DND-41 (cell line): ENCODE data around the gene SS18L1.

Experiments used
- ATAC-seq: fragments of 200-7000 bp; cut with Tn5 transposase; 3 replicates; pipeline ENCODE4 v1.9.1; 2021; ENCODE audit warnings: low read depth; ENCODE audit not compliant: insufficient read depth
- DNase-seq: peaks from one replicate; pipeline ENCODE4 v3.0.0-alpha.2; 2020
- H2AFZ ChIP-seq: 2 replicates; pipeline ENCODE4 v1.6.0; 2012; ENCODE audit warnings: low read depth, low read length
- H3K27ac ChIP-seq: 2 replicates; pipeline ENCODE4 v1.5.1; 2012; ENCODE audit warnings: low read length, inconsistent platforms
- H3K27me3 ChIP-seq: fragments of 200-600 bp; sonication (generic); 2 replicates; pipeline ENCODE4 v1.6.0; 2012; ENCODE audit warnings: low read length, mild to moderate bottlenecking, inconsistent platforms; ENCODE audit not compliant: insufficient read depth, poor library complexity
- H3K36me3 ChIP-seq: 2 replicates; pipeline ENCODE4 v1.5.1; 2012; ENCODE audit warnings: low read length, inconsistent platforms; ENCODE audit not compliant: insufficient read depth
- H3K4me1 ChIP-seq: 2 replicates; pipeline ENCODE4 v1.5.1; 2012; ENCODE audit warnings: mild to moderate bottlenecking, low read length; ENCODE audit not compliant: insufficient read depth
- H3K4me2 ChIP-seq: 2 replicates; pipeline ENCODE4 v1.6.0; 2012; ENCODE audit warnings: mild to moderate bottlenecking, moderate library complexity, low read length, inconsistent platforms; ENCODE audit not compliant: insufficient read depth
- H3K4me3 ChIP-seq, 2 experiments: fragments of 200-600 bp in 1 of 2; shearing (Covaris generic) in 1 of 2; 2 replicates each; pipeline ENCODE4 v1.5.1; 2012 to 2016; ENCODE audit warnings: inconsistent platforms in 2 of 2, low read length in 2 of 2, mild to moderate bottlenecking in 2 of 2, low read depth in 1 of 2, moderate library complexity in 1 of 2
- H3K79me2 ChIP-seq: 2 replicates; pipeline ENCODE4 v1.6.0; 2012; ENCODE audit warnings: low read length, inconsistent platforms; ENCODE audit not compliant: insufficient read depth
- H3K9ac ChIP-seq: 2 replicates; pipeline ENCODE4 v1.6.0; 2012; ENCODE audit warnings: low read depth, mild to moderate bottlenecking, inconsistent platforms, low read length, moderate library complexity
- H3K9me3 ChIP-seq: 2 replicates; pipeline ENCODE4 v1.5.1; 2012; ENCODE audit warnings: low read length, moderate library complexity, mild to moderate bottlenecking, inconsistent platforms; ENCODE audit not compliant: insufficient read depth, severe bottlenecking
- H4K20me1 ChIP-seq: 2 replicates; pipeline ENCODE4 v1.6.0; 2012; ENCODE audit warnings: low read length; ENCODE audit not compliant: insufficient read depth
- EZH2 ChIP-seq: IDR thresholded peaks from 3 replicates; pipeline ENCODE4 v1.6.1; 2012; ENCODE audit warnings: borderline replicate concordance, low read depth, mild to moderate bottlenecking, moderate library complexity, low read length, inconsistent platforms; ENCODE audit not compliant: severe bottlenecking
- TF ChIP-seq, protein P1 (sequence below): IDR thresholded peaks from 2 replicates; pipeline ENCODE4 v1.5.1; 2012; ENCODE audit warnings: borderline replicate concordance, low read length, moderate library complexity, mild to moderate bottlenecking; ENCODE audit not compliant: poor library complexity, severe bottlenecking; ENCODE audit errors: extremely low read depth

The SS18L1 gene

DNA sequence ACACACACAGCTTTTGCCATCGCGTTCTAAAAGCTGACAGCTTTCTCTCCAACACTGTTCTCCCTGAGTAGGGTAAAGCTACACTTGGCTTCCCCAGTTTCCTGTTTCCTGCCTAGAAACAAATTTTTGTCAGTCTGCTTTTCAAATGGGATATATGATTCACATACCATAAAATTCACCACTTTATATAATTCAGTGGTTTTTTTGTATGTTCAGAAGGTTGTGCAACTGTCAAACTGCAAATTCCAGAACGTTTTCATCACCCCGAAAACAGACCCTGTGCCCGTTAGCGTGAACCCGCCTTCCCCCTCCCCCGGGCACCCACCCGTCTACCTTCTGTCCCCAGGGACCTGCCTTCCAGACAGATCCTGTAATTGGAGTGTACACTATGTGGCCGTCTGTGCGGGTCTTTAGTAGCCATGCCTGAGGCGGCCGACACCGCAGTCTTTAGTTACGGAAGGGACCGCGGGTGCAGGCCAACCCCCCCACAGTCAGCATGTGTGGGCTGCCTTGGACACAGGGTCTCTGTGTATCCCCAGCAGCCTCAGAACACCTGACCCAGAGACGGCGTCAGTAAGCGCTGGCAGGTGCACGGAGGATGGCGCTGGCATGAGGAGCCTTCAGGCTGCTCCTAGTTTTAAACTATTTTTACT, 59.9 kb downstream of the SS18L1 start:
- TF ChIP-seq EZH2 = no peak
- H3K4me2 ChIP-seq = no peak overlapping the region
- ATAC-seq (no peak), DNase-seq (no peak)
- peaks cover 25% of the 10 kb centered on the region for H4K20me1 ChIP-seq
- H3K4me3 ChIP-seq = no peak overlapping the region
- no peaks in the 10 kb centered on the region for H3K79me2 ChIP-seq
- H3K9ac ChIP-seq = no peak overlapping the region
- no peak overlapping the region for H2AFZ ChIP-seq
- H3K36me3 ChIP-seq = peaks cover 48% of the 10 kb centered on the region
- H3K27me3 ChIP-seq = no peaks in the 10 kb centered on the region
- no peaks in the 10 kb centered on the region for H3K9me3 ChIP-seq
- H3K27ac ChIP-seq = no peak overlapping the region
- no peaks in the 10 kb centered on the region for H3K4me1 ChIP-seq

DNA sequence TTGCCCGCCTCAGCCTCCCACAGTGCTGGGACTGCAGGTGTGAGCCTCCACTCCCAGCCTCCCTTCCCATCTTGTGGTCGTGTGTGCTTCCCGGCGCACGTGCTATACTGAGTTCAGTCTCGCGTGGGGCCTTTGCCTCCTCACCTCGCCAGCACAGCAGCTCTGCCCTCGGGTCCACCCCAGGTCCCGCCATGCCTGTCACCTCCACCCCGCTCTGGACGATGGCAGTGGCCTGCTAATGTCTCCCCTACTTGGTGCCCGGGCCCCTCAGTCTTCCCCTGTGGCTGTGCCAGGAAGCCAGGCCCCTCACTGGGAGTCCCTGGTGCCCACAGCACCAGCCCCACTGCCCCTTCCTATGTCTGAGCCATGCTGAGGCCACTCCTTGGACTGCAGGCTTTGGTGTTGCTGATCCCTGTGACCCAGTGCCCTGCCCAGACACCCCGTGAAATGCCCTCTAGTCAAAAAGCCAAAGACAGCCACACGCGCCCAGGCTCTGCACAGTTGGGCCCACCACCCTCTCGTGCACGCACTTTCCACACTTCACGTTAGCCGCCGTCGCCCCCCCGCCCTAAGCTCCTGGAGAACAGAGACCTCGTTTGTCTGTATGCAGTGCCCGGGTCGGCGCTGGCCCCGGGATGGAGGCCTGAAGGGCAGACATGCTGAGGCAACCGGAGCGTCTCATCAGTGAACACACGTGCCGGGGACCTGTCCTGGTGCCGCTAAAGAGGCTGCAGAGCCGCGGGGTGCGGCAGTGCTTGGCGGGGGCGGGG, 62.2 kb downstream of the SS18L1 start:
- ATAC-seq (no peak), DNase-seq (no peak)
- H3K36me3 ChIP-seq = peaks cover 28% of the 10 kb centered on the region
- no peak overlapping the region for H3K9ac ChIP-seq
- H3K4me2 ChIP-seq = no peak overlapping the region
- no peaks in the 10 kb centered on the region for H3K27me3 ChIP-seq
- H3K4me1 ChIP-seq = no peaks in the 10 kb centered on the region
- H3K79me2 ChIP-seq = no peaks in the 10 kb centered on the region
- peaks cover 39% of the 10 kb centered on the region for H4K20me1 ChIP-seq
- TF ChIP-seq, protein P1, sequence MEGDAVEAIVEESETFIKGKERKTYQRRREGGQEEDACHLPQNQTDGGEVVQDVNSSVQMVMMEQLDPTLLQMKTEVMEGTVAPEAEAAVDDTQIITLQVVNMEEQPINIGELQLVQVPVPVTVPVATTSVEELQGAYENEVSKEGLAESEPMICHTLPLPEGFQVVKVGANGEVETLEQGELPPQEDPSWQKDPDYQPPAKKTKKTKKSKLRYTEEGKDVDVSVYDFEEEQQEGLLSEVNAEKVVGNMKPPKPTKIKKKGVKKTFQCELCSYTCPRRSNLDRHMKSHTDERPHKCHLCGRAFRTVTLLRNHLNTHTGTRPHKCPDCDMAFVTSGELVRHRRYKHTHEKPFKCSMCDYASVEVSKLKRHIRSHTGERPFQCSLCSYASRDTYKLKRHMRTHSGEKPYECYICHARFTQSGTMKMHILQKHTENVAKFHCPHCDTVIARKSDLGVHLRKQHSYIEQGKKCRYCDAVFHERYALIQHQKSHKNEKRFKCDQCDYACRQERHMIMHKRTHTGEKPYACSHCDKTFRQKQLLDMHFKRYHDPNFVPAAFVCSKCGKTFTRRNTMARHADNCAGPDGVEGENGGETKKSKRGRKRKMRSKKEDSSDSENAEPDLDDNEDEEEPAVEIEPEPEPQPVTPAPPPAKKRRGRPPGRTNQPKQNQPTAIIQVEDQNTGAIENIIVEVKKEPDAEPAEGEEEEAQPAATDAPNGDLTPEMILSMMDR = no peak
- TF ChIP-seq EZH2 = no peak
- no peak overlapping the region for H3K4me3 ChIP-seq
- H3K9me3 ChIP-seq = no peaks in the 10 kb centered on the region
- H2AFZ ChIP-seq = no peak overlapping the region
- no peak overlapping the region for H3K27ac ChIP-seq

DNA sequence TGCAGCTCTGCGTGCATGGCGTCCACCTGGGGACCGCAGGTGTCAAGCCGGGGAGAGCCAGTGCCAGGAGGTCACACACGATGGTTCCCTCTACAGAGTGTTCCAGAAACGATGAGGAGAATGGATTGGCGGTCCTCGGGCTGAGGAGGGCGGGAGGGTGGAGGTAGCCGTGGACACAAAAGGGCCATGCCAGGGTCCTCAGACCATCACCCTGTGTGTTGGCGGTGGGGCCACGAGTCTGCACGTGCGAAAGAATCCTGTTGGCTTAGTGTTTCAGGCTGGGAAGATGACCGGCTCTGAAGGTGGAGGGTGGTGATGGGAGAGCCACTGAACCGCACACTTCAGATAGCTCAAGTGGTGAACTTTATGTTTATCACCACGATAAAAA, 62.8 kb downstream of the SS18L1 start:
- Histone ChIP-seq H3K27me3 (no peaks in the 10 kb centered on the region), H3K9me3 (no peaks in the 10 kb centered on the region), H2AFZ (no peak overlapping the region), H3K4me3 (no peak overlapping the region), H3K79me2 (no peaks in the 10 kb centered on the region), H3K9ac (no peak overlapping the region), H3K4me2 (no peak overlapping the region), H3K27ac (no peak overlapping the region), H4K20me1 (peaks cover 33% of the 10 kb centered on the region), H3K4me1 (no peaks in the 10 kb centered on the region), H3K36me3 (peaks cover 22% of the 10 kb centered on the region)
- TF ChIP-seq EZH2 = no peak
- TF ChIP-seq, protein P1 = no peak
- DNase-seq (no peak), ATAC-seq (no peak)

DNA sequence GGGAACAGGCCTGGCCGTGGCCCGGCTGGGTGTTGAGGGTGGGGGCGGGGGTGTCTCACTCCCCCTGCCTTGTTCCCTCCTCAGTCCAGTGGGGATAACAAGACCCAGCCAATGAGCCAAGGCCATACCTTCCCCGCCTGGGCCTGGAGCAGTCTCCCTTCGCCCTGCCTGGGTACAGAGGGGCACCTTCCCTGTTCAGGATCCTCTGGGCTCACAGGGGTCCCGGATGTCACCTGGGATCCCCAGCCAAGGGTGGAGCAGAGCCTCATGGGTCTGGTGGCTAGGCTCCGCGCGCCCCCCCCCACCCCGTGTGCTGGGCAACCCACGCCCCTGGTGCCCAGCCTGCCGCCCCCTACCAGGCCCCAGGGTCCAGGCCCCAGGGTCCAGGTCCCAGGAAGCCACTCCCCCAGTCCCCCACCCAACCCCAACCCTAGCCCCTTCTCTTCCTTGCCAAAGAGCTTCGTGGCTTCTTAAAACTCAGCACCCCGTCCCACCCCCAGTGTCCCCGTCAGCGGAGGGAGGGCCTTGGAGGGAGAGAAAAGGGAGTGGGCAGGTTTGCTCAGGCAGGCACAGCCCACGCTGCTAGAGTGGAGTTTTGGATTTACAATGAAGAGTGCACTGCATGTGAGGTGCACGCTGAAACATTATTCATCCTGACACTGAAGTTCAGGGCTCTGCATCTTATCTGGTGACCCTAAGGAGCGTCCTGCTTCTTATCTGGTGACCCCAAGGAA, 64.7 kb downstream of the SS18L1 start:
- no peak for ATAC-seq
- no peaks in the 10 kb centered on the region for H3K4me1 ChIP-seq
- no peak overlapping the region for H3K4me3 ChIP-seq
- H2AFZ ChIP-seq = no peak overlapping the region
- H3K9me3 ChIP-seq = no peaks in the 10 kb centered on the region
- no peak overlapping the region for H3K9ac ChIP-seq
- DNase-seq = no peak
- peaks cover 26% of the 10 kb centered on the region for H4K20me1 ChIP-seq
- H3K27ac ChIP-seq = no peak overlapping the region
- no peaks in the 10 kb centered on the region for H3K79me2 ChIP-seq
- H3K36me3 ChIP-seq = peaks cover 7% of the 10 kb centered on the region
- H3K27me3 ChIP-seq = no peaks in the 10 kb centered on the region
- TF ChIP-seq, protein P1 = no peak
- TF ChIP-seq EZH2 = no peak
- H3K4me2 ChIP-seq = no peak overlapping the region
